VCaP (cell line): ENCODE measurements around the gene SLC24A5.

Experiments
- H3K27ac ChIP-seq: fragments of 450-650 bp; 2 replicates; pipeline ENCODE4 v1.5.1; 2017
- TF ChIP-seq, protein P1 (sequence below): fragments of 450-650 bp; conservative IDR thresholded peaks from 2 replicates; pipeline ENCODE4 v1.5.1; 2017; ENCODE audit warnings: mild to moderate bottlenecking, moderate library complexity

The SLC24A5 gene

DNA sequence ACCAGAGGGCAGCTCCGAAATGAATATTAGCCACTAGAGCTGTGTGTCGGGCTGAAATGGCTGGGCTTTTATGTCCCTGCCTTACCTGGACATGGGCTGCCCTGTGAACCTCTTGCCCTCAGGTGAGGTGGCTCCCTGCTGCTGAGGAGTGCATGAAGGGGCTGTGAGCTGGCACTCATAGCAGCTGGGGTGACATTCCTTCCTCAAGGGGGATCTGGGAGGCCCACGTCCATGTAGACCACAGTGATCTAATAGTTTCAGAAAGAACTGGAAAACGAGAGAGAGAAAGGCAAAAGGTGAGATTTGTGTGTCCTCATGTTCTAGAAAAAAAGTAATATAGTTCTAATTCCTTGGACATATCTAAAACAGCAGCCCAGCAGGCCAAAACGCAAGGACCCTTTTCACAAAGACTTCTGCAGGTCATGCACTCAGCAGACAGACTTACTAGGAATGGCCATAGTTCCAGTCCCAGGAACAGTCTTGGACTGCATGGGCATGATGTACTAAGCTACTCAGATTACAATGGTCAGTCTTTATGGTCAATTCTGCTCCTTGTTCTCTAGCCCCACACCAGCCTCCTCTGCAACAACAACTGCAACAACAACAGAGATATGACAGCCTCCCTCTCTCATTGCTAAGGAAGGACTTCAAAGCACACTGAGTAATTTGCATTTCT, 10.8 kb upstream of the SLC24A5 start:
- TF ChIP-seq, protein P1, sequence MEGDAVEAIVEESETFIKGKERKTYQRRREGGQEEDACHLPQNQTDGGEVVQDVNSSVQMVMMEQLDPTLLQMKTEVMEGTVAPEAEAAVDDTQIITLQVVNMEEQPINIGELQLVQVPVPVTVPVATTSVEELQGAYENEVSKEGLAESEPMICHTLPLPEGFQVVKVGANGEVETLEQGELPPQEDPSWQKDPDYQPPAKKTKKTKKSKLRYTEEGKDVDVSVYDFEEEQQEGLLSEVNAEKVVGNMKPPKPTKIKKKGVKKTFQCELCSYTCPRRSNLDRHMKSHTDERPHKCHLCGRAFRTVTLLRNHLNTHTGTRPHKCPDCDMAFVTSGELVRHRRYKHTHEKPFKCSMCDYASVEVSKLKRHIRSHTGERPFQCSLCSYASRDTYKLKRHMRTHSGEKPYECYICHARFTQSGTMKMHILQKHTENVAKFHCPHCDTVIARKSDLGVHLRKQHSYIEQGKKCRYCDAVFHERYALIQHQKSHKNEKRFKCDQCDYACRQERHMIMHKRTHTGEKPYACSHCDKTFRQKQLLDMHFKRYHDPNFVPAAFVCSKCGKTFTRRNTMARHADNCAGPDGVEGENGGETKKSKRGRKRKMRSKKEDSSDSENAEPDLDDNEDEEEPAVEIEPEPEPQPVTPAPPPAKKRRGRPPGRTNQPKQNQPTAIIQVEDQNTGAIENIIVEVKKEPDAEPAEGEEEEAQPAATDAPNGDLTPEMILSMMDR = no peak

DNA sequence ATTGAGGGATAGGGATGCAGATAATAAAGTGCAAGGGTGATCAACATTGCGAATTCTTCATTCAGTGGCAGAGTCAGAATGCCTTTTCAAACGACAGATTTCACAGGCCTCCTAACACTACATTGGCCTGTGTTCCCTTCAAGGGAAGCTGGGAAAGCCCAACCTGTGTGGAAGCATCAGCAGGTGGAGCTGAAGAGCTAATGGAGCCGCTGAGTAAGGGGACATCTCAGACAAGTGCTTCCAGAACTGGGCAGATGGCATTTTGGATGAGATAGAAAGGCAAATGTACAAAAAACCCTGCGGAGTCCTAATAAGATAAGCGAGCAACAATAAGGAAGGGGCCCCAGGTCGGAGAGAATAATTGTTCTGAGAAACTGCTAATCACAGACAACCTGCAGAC, 8.5 kb upstream of the SLC24A5 start:
- TF ChIP-seq, protein P1 = peak; percentile 86
- H3K27ac ChIP-seq = no peak overlapping the region

More for the DNA sequence above, 10.8 kb upstream of the SLC24A5 start:
- H3K27ac ChIP-seq = no peak overlapping the region

DNA sequence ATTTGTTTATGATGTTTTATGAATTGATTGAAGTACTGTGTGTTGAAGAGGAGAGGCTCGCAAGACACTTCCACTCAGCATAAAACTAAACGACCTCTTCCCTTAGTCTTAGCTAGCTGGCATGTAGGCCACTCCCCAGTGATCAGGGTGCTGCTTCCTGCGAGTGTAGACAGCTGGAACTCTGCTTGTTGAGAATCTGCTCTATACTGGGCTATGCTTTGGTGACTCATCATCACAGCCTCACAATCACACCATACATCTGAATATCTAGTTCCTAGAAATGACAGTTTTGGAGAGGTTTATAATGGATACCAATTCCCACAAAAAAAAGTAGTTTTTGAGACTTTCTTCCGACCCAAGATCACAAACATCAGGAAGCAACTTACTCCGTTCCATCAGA, 1.5 kb upstream of the SLC24A5 start:
- H3K27ac ChIP-seq = no peak overlapping the region
- TF ChIP-seq, protein P1 = no peak

DNA sequence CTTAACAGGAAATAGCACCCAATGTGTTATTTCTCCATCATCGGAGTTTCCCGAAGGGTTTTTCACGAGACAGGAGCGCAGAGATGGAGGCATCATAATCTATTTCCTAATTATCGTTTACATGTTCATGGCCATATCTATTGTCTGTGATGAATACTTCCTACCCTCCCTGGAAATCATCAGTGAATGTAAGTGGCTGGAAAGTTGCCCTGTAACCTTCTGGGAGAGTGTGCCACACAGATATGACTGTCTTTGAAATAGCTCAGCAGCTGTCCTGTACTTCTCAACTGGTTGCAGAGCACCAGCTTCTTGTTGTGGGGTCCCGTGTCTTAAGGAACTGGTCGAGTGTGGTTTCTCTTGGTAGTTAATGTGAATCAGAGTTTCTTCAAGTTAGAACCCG, 1.1 kb downstream of the SLC24A5 start:
- TF ChIP-seq, protein P1 = no peak

DNA sequence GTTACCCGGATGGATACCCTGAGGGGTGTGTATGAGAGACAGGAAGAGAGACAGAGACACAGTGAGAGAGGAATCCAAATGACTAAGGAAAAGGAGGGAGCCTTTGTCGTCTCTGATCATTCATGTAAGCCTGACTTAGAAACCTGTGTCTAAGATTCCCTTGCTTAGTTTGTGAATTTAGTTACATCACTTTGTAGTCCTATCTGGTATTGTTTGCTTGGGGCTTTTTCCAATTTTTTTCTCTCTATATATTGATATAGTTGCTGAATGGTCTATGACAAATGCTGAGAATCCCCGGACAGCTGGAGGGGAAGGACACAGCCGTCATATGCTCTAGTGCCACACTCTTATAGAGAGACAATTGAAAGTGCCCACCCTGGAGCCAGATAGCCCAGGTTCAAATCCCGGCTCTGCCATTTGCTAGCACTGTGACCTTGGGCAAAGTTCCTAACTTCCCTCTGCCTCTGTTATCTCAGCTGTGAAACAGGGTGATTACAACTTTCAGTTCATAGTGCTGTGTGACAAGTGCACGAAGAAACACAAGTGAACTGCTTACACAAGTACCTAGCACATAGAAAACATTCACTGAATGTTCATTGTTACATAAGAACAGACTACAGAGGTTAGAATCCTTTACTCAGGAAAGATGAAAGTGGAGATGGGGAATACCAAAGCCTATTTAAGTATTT, 6.0 kb downstream of the SLC24A5 start:
- no peak overlapping the region for H3K27ac ChIP-seq
- TF ChIP-seq, protein P1 = no peak

More for the DNA sequence above, 1.1 kb downstream of the SLC24A5 start:
- H3K27ac ChIP-seq = no peak overlapping the region

DNA sequence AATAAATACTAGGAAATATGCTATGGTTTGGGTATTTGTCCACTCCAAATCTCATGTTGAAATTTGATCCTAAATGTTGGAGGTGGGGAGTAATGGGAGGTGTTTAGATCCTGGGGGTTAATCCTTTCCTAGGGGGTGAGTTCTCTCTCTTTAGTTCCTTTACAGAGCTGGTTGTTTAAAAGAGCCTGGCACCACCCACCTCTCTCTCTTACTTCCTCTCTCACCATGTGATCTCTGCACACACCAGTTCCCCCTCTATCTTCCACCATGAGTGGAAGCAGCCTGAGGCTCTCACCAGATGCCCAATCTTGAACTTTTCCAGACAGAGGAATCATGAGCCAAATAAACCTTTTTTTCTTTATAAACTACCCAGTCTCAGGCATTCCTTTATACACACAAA, 10.5 kb downstream of the SLC24A5 start:
- TF ChIP-seq, protein P1 = no peak

DNA sequence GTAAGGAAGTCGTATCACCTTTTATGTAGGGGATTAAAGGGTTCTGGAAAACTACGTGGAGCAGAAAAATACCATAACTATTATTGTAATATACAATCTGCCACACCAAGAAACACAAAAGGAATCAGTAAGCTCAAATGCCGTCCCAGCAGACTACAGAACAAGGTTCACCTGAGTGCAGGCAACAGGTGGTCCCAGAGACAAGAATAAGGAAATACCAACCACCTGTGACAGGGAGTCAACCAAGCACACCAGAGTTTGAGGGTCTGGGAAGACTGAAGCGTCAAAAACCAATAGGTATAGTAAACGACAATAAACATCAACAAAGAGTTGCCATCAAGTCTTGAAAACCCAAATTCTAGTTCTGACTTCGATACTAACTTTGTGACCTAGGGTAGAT, 12.1 kb downstream of the SLC24A5 start:
- TF ChIP-seq, protein P1 = no peak
- H3K27ac ChIP-seq = no peak overlapping the region

More for the DNA sequence above, 10.5 kb downstream of the SLC24A5 start:
- no peak overlapping the region for H3K27ac ChIP-seq
